Stimulated activated CD4-positive, alpha-beta T cell treated with anti-CD3 and anti-CD28 coated beads, Interleukin-1b, Interleukin-23, amount 100 ng/mL, for 1 hour (primary cell): ENCODE measurements around the gene ZNF70.
A peak's percentile ranks its signal among the peaks of the same experiment; 100 is the strongest.

ENCODE experiments used
- DNase-seq, 2 donors: peaks; one replicate each; pipeline ENCODE4 v3.0.0-alpha.2; 2020; ENCODE audit warnings: low read depth in 2 of 2

The ZNF70 gene

GRCh38 chr22:23779083-23779482 is 28.2 kb upstream of the ZNF70 start:
- DNase-seq: no peak

- no peak for DNase-seq
Measured at GRCh38 chr22:23778577-23778900, 27.6 kb upstream of the ZNF70 start.

- DNase-seq: no peak
Measured at GRCh38 chr22:23777776-23778576, 27.1 kb upstream of the ZNF70 start.

- DNase-seq: no peak
Measured at GRCh38 chr22:23775779-23776375, 25.0 kb upstream of the ZNF70 start.

GRCh38 chr22:23774922-23775436 is 24.1 kb upstream of the ZNF70 start:
- no peak for DNase-seq

GRCh38 chr22:23774114-23774921 is 23.4 kb upstream of the ZNF70 start:
- no peak for DNase-seq

- DNase-seq: no peak
Measured at GRCh38 chr22:23773483-23774113, 22.7 kb upstream of the ZNF70 start.

GRCh38 chr22:23772649-23773473 is 21.9 kb upstream of the ZNF70 start, which contains the start of gene MMP11:
Gene MMP11, plus strand, starts transcription at chr22:23772849. Its CDS starts 22 bp downstream, at chr22:23772871.
- DNase-seq: peak in 1 of 2 donors; percentile 38

GRCh38 chr22:23772315-23772648 is 21.4 kb upstream of the ZNF70 start:
- DNase-seq: no peak

GRCh38 chr22:23769321-23769965 is 18.5 kb upstream of the ZNF70 start:
- no peak for DNase-seq

- peak in 1 of 2 donors; percentile 64 for DNase-seq
Measured at GRCh38 chr22:23767673-23768548, 17.0 kb upstream of the ZNF70 start, which contains the start of gene CHCHD10. Gene CHCHD10, minus strand, starts transcription at chr22:23767972. Its CDS starts 98 bp downstream, at chr22:23767874.

- DNase-seq: no peak
Measured at GRCh38 chr22:23767303-23767672, 16.4 kb upstream of the ZNF70 start.

GRCh38 chr22:23764899-23765881 is 14.3 kb upstream of the ZNF70 start:
- no peak for DNase-seq

GRCh38 chr22:23763954-23764353 is 13.0 kb upstream of the ZNF70 start:
- DNase-seq: no peak

- no peak for DNase-seq
Measured at GRCh38 chr22:23763579-23763945, 12.7 kb upstream of the ZNF70 start.

- DNase-seq: no peak
Measured at GRCh38 chr22:23762842-23763578, 12.1 kb upstream of the ZNF70 start, which contains the start of gene C22orf15. Gene C22orf15, plus strand, starts transcription at chr22:23762990. Its CDS starts 317 bp downstream, at chr22:23763307.

GRCh38 chr22:23760056-23760455 is 9.1 kb upstream of the ZNF70 start:
- no peak for DNase-seq

GRCh38 chr22:23759566-23759965 is 8.7 kb upstream of the ZNF70 start:
- no peak for DNase-seq
